Neural progenitor cell (in vitro differentiated cells): ENCODE data around the gene BTRC.

ENCODE experiments used
- EZH2phosphoT487 ChIP-seq: fragments of 200-600 bp; sonication (generic); IDR thresholded peaks from 2 replicates; pipeline ENCODE4 v1.6.1; 2017; ENCODE audit warnings: antibody characterized with exemption
- TF ChIP-seq, protein P1 (sequence below): fragments of 200-600 bp; sonication (generic); IDR thresholded peaks from 2 replicates; pipeline ENCODE4 v1.5.1; 2017; ENCODE audit warnings: antibody characterized with exemption, mild to moderate bottlenecking

DNA sequence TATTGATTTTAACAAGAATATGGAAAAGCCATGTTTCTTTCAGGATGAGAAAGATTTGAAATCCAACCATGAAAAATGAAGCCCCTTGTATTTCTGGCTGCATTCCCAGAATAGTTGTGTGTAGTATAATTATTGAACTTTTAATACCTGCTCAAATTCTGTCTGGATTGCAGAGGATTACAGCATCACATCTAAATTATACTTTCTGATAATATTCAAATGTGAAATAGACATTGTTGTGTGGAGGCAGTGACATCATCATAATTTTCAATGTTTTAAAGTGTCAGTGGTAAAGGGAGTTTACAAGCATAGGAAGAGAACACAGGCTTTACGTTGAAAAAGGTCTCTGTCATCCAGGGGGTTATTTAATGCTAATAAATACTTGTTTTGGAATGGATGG is 140.7 kb downstream of the BTRC start:
- TF ChIP-seq EZH2phosphoT487 = no peak
- TF ChIP-seq, protein P1, sequence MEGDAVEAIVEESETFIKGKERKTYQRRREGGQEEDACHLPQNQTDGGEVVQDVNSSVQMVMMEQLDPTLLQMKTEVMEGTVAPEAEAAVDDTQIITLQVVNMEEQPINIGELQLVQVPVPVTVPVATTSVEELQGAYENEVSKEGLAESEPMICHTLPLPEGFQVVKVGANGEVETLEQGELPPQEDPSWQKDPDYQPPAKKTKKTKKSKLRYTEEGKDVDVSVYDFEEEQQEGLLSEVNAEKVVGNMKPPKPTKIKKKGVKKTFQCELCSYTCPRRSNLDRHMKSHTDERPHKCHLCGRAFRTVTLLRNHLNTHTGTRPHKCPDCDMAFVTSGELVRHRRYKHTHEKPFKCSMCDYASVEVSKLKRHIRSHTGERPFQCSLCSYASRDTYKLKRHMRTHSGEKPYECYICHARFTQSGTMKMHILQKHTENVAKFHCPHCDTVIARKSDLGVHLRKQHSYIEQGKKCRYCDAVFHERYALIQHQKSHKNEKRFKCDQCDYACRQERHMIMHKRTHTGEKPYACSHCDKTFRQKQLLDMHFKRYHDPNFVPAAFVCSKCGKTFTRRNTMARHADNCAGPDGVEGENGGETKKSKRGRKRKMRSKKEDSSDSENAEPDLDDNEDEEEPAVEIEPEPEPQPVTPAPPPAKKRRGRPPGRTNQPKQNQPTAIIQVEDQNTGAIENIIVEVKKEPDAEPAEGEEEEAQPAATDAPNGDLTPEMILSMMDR = no peak
